BLaER1 treated with 17β-estradiol and CSF1 and Interleukin-3, amounts not matched to agents 10 nM and 100 nM (cell line): ENCODE data around the gene SPTBN1.

Source experiments
- H3K27ac ChIP-seq, 11 experiments: shearing (Covaris generic); formaldehyde crosslinking; 2 replicates each; pipeline ENCODE4 v1.8.1; 2022
- H3K27me3 ChIP-seq, 11 experiments: shearing (Covaris generic); formaldehyde crosslinking; 2 replicates each; pipeline ENCODE4 v1.8.1; 2022
- H3K36me3 ChIP-seq, 11 experiments: shearing (Covaris generic); formaldehyde crosslinking; 2 replicates each; pipeline ENCODE4 v1.8.1; 2022
- H3K4me1 ChIP-seq, 10 experiments: shearing (Covaris generic); formaldehyde crosslinking; 2 replicates each; pipeline ENCODE4 v1.8.1; 2022
- H3K4me2 ChIP-seq, 11 experiments: shearing (Covaris generic); formaldehyde crosslinking; 2 replicates each; pipeline ENCODE4 v1.8.1; 2022
- H3K4me3 ChIP-seq, 10 experiments: shearing (Covaris generic); formaldehyde crosslinking; 2 replicates each; pipeline ENCODE4 v1.8.1; 2022
- H3K9ac ChIP-seq, 11 experiments: shearing (Covaris generic); formaldehyde crosslinking; 2 replicates each; pipeline ENCODE4 v1.8.1; 2022
- H3K9me3 ChIP-seq, 11 experiments: shearing (Covaris generic); formaldehyde crosslinking; replicated peaks in 1 of 11; 2 replicates each; pipeline ENCODE4 v1.8.1; 2022
- H4K20me1 ChIP-seq, 11 experiments: shearing (Covaris generic); formaldehyde crosslinking; 2 replicates each; pipeline ENCODE4 v1.8.1; 2022
- Cebpa-rat ChIP-seq, 11 experiments: shearing (Covaris generic); IDR thresholded peaks; 2 replicates each; pipeline ENCODE4 v1.8.1; 2022

SPTBN1 gene

GRCh38 chr2:54439582-54439981, 16.5 kb upstream of the SPTBN1 start:
- Histone ChIP-seq H3K27me3 (no peaks in the 10 kb centered on the region), H3K36me3 (no peaks in the 10 kb centered on the region), H3K4me2 (peak overlapping the region; percentile 35 to 86 (median 57); a peak in 19 of 22 replicates), H3K27ac (peak overlapping the region in 6 of 11 experiments; percentile 26 to 70 (median 58); a peak in 10 of 22 replicates), H4K20me1 (no peaks in the 10 kb centered on the region), H3K9ac (no peak overlapping the region; a peak in 1 of 22 replicates), H3K9me3 (no peaks in the 10 kb centered on the region), H3K4me3 (no peak overlapping the region), H3K4me1 (peaks cover 18 to 26% (median 20%) of the 10 kb centered on the region in 10 experiments)
- TF ChIP-seq Cebpa-rat (IDR thresholded peaks at IDR 0.05) = no peak

DNA sequence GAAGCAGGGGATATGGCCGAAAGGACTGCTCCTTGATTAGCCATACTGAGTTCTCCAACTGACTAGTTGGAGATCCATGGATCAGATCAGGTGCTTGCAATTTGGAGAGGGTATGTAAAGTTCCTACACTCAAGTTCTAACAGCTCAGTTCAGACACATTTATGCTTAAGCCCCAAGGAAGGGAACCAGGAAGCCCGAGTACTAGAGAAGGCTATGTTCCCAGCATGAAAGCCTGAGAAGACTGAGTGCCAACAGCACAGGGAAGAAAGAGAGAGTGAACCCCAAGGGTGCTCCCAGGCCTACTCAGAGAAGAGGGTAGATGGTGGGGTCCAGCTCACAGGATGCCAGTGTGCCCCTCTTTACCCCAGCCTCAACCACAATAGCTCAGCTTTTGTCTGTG, 16.1 kb upstream of the SPTBN1 start:
- Histone ChIP-seq H4K20me1 (no peaks in the 10 kb centered on the region), H3K9ac (no peak overlapping the region; a peak in 1 of 22 replicates), H3K9me3 (no peaks in the 10 kb centered on the region), H3K27me3 (no peaks in the 10 kb centered on the region), H3K36me3 (no peaks in the 10 kb centered on the region), H3K4me3 (no peak overlapping the region), H3K4me2 (peak overlapping the region; percentile 35 to 86 (median 57)), H3K27ac (peak overlapping the region in 6 of 11 experiments; percentile 26 to 70 (median 58); a peak in 11 of 22 replicates), H3K4me1 (peaks cover 18 to 26% (median 20%) of the 10 kb centered on the region in 10 experiments)
- TF ChIP-seq Cebpa-rat (IDR thresholded peaks at IDR 0.05) = no peak

DNA sequence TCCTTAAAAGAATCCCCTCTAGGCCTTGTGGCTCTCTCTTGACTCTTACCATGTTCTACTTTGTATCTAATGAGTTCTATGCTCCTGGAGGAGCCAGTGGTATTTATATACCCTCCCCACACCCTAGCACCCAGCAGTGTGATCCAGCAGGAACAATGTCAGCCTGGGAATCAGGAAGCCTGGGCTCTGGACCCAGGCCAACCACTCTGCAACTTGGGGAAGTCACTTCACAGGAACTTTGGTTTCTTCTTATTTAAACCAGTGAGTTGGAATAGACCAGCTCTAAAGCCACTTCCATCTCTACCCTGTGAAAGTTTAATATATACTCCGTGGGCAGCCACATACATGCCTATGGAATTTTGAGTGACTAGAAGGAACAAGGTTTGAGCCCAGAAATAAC, 11.6 kb upstream of the SPTBN1 start:
- Histone ChIP-seq H3K27me3 (no peaks in the 10 kb centered on the region), H4K20me1 (no peaks in the 10 kb centered on the region), H3K27ac (no peak overlapping the region), H3K9me3 (no peaks in the 10 kb centered on the region), H3K4me2 (no peak overlapping the region), H3K4me1 (peaks cover 18 to 19% (median 18%) of the 10 kb centered on the region in 10 experiments), H3K9ac (no peak overlapping the region), H3K36me3 (no peaks in the 10 kb centered on the region), H3K4me3 (no peak overlapping the region)
- no peak for TF ChIP-seq Cebpa-rat (IDR thresholded peaks at IDR 0.05)

DNA sequence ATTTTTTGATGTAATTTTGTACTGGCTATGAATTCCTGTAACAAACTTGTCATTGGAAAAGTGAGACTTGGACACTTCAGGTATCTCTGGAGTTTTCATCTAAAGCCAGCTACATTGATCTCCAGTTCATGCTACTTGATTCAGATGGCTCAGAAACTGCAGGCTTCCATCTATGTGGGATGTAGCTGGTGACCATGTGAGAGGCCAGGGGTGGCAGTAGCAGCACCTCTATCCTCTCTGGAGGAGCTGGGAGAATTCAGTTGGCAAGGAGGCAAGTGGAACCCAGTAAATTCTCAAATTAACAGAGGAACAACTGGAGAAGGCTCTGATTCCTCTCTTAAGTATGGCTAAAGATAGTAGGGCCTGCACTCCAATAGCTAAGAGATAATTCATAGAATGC, 10.0 kb upstream of the SPTBN1 start:
- H3K27me3 ChIP-seq = no peaks in the 10 kb centered on the region
- no peak overlapping the region for H3K27ac ChIP-seq
- peaks cover 1 to 3% (median 2%) of the 10 kb centered on the region in 10 experiments; a peak in 17 of 20 replicates for H3K4me1 ChIP-seq
- H3K9ac ChIP-seq = no peak overlapping the region
- H3K4me3 ChIP-seq = no peak overlapping the region
- H3K9me3 ChIP-seq = no peaks in the 10 kb centered on the region
- H3K4me2 ChIP-seq = no peak overlapping the region
- no peak for TF ChIP-seq Cebpa-rat (IDR thresholded peaks at IDR 0.05)
- H4K20me1 ChIP-seq = no peaks in the 10 kb centered on the region
- H3K36me3 ChIP-seq = no peaks in the 10 kb centered on the region

- H3K27me3 ChIP-seq = no peaks in the 10 kb centered on the region
- no peak overlapping the region for H3K4me3 ChIP-seq
- no peaks in the 10 kb centered on the region for H3K36me3 ChIP-seq
- no peak overlapping the region for H3K9ac ChIP-seq
- no peak overlapping the region for H3K27ac ChIP-seq
- no peak for TF ChIP-seq Cebpa-rat (IDR thresholded peaks at IDR 0.05)
- no peaks in the 10 kb centered on the region for H3K9me3 ChIP-seq
- no peak overlapping the region for H3K4me2 ChIP-seq
- no peaks in the 10 kb centered on the region; a peak in 1 of 20 replicates for H3K4me1 ChIP-seq
- H4K20me1 ChIP-seq = no peaks in the 10 kb centered on the region
These were observed 9.5 kb upstream of the SPTBN1 start for GRCh38 chr2:54446625-54447024.

DNA sequence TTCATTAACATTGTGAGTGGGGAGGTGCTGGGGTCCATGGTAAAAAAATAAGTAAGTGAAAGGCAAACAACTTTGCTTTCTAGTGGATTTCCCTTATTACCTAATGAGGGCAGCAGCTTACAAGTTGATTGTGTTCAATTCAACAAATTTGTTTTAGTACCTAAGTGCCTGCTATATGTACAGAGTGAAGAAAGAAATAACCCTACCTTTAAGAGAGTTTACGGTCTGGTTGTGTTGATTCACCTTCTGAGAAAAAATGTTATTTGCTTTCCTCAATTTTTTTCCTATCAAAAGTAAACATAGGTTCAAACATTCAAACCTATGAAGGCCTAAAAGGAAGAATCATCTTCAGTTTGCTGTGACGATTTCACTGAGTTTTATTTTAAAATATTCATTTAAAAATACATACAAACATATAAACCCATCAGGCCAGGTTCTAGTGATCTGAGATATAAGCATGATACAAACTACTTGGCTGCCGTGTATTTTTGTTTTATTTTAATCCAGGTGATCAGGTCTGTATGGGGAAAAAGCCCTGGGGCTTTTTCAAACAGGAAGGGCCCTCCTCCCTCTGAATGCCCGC, 1.5 kb upstream of the SPTBN1 start:
- H3K27me3 ChIP-seq = peaks cover 58 to 65% (median 62%) of the 10 kb centered on the region in 11 experiments
- no peak overlapping the region for H3K4me3 ChIP-seq
- H4K20me1 ChIP-seq = peaks cover 0 to 27% (median 10%) of the 10 kb centered on the region in 11 experiments; a peak in 11 of 22 replicates
- H3K4me1 ChIP-seq = peaks cover 11 to 20% (median 17%) of the 10 kb centered on the region in 10 experiments
- H3K36me3 ChIP-seq = no peaks in the 10 kb centered on the region
- H3K27ac ChIP-seq = no peak overlapping the region
- H3K4me2 ChIP-seq = peak overlapping the region in 5 of 11 experiments; percentile 80 to 97 (median 96); a peak in 7 of 22 replicates
- H3K9me3 ChIP-seq = no peaks in the 10 kb centered on the region
- no peak for TF ChIP-seq Cebpa-rat (IDR thresholded peaks at IDR 0.05)
- no peak overlapping the region for H3K9ac ChIP-seq

DNA sequence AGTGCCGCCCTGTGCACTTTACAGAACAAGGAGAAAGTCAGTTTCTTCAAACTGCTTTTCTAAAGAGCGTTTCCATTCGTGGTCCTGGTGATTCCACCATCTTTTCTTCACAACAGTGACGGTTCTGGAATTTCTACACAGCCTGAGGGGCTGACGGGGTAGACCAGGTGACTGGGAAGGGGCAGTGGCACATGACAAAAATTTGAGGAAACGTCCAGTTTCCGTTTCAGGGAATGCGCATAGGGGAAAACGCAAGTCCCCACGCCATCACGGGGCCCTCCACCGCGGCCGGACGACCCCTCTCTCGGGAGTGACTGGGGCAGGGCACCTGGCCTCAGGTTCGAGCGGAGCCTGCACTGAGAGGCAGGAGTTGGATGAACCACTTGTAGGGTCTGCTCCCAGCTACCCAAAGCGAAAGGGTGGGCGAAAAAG, 980 bp upstream of the SPTBN1 start:
- Histone ChIP-seq H3K36me3 (no peaks in the 10 kb centered on the region), H3K4me1 (peaks cover 11 to 20% (median 17%) of the 10 kb centered on the region in 10 experiments), H3K4me2 (peak overlapping the region; percentile 67 to 99 (median 90)), H3K27me3 (peaks cover 63 to 70% (median 67%) of the 10 kb centered on the region in 11 experiments), H3K27ac (no peak overlapping the region), H3K9ac (no peak overlapping the region), H3K9me3 (no peaks in the 10 kb centered on the region), H3K4me3 (peak overlapping the region in 9 of 10 experiments; percentile 65 to 79 (median 72); a peak in 13 of 20 replicates), H4K20me1 (peaks cover 0 to 27% (median 10%) of the 10 kb centered on the region in 11 experiments; a peak in 11 of 22 replicates)
- no peak for TF ChIP-seq Cebpa-rat (IDR thresholded peaks at IDR 0.05)

- Histone ChIP-seq H3K4me2 (peak overlapping the region; percentile 90 to 99 (median 97)), H3K4me1 (peaks cover 11 to 20% (median 17%) of the 10 kb centered on the region in 10 experiments), H3K9ac (peak overlapping the region in 9 of 11 experiments; percentile 24 to 73 (median 61); a peak in 14 of 22 replicates), H3K9me3 (no peaks in the 10 kb centered on the region), H4K20me1 (peaks cover 0 to 27% (median 10%) of the 10 kb centered on the region in 11 experiments; a peak in 11 of 22 replicates), H3K4me3 (peak overlapping the region; percentile 65 to 79 (median 72)), H3K27me3 (peaks cover 71 to 81% (median 76%) of the 10 kb centered on the region in 11 experiments), H3K27ac (no peak overlapping the region), H3K36me3 (no peaks in the 10 kb centered on the region)
- TF ChIP-seq Cebpa-rat (IDR thresholded peaks at IDR 0.05) = no peak
These were observed 160 bp downstream of the SPTBN1 start for GRCh38 chr2:54456362-54456611.

DNA sequence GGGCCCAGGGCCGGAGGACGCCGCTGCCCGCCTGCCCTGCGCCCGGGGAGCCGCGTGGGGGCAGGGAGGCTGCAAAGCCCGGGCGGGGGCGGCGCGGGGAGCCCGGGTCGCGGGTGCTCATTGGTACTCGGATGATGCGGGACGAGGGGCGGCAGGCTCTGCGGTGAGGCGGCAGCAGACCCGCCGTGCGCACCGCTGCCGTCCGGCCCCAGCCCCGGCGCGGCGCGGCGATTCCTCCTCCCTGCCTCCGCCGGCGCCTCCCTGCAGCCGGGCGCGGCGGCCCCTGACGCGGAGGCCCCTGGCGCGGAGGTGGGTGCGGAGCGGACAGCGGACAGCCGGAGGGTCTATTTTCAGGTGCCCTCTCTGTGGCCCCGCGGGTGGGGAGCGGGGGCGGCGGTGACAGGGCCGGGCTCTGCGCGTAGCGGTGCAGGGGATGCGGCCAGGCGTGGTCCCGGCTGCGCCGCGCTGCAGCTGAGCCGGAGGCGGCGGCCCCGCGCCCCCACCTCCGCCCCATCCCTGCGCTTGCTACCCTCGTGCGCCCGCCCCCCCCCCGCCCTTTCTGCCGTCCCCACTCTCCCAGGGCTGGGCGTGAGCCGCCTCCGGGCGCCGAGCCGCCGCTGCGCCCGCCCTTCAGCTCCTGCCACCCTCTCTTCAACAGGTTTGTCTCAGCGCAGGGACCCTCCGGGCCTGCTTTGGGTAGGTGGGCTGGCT, 640 bp downstream of the SPTBN1 start:
- H3K36me3 ChIP-seq = no peaks in the 10 kb centered on the region
- peaks cover 0 to 27% (median 10%) of the 10 kb centered on the region in 11 experiments; a peak in 11 of 22 replicates for H4K20me1 ChIP-seq
- H3K9me3 ChIP-seq = no peaks in the 10 kb centered on the region
- peak overlapping the region in 9 of 11 experiments; percentile 24 to 73 (median 61); a peak in 15 of 22 replicates for H3K9ac ChIP-seq
- TF ChIP-seq Cebpa-rat (IDR thresholded peaks at IDR 0.05) = no peak
- H3K4me1 ChIP-seq = peaks cover 11 to 20% (median 17%) of the 10 kb centered on the region in 10 experiments
- no peak overlapping the region for H3K27ac ChIP-seq
- H3K4me2 ChIP-seq = peak overlapping the region; percentile 90 to 99 (median 97)
- H3K4me3 ChIP-seq = peak overlapping the region; percentile 65 to 79 (median 72)
- H3K27me3 ChIP-seq = peaks cover 71 to 85% (median 76%) of the 10 kb centered on the region in 11 experiments
